Mesodermal cell (in vitro differentiated cells): ENCODE measurements around the gene PCNA.

Experiments
- H3K27ac ChIP-seq: 2 replicates; pipeline ENCODE4 v1.7.0; 2013; ENCODE audit warnings: mild to moderate bottlenecking, low read depth, low read length, moderate library complexity; ENCODE audit not compliant: severe bottlenecking
- H3K36me3 ChIP-seq: 2 replicates; pipeline ENCODE4 v1.7.1; 2013; ENCODE audit warnings: mild to moderate bottlenecking, low read length, moderate library complexity; ENCODE audit not compliant: control insufficient read depth, insufficient read depth
- H3K4me1 ChIP-seq: one replicate; pipeline ENCODE4 v1.7.1; 2013; ENCODE audit warnings: mild to moderate bottlenecking, low read length; ENCODE audit not compliant: insufficient read depth, control insufficient read depth, poor library complexity, severe bottlenecking
- H3K4me3 ChIP-seq: 2 replicates; pipeline ENCODE4 v1.7.0; 2013; ENCODE audit warnings: low read length, control low read depth, mild to moderate bottlenecking; ENCODE audit not compliant: insufficient read depth, poor library complexity, severe bottlenecking; ENCODE audit errors: extremely low read depth
- H3K9me3 ChIP-seq: 2 replicates; pipeline ENCODE4 v1.7.1; 2013; ENCODE audit warnings: mild to moderate bottlenecking, low read length, moderate library complexity; ENCODE audit not compliant: control insufficient read depth
- WGBS, 2 experiments: methylation state at CpG; one replicate each; pipeline ENCODE4 v1.1.5; 2013; ENCODE audit warnings: missing lambda C conversion rate in 2 of 2; ENCODE audit not compliant: insufficient coverage in 2 of 2; 5-methylcytosine and 5-hydroxymethylcytosine counted together

Gene PCNA

GRCh38 chr20:5140195-5140594, 20.4 kb upstream of the PCNA start:
- Histone ChIP-seq H3K4me3 (no peak overlapping the region), H3K9me3 (no peaks in the 10 kb centered on the region), H3K27ac (no peak overlapping the region), H3K4me1 (peaks cover under 1% of the 10 kb centered on the region), H3K36me3 (peaks cover 11% of the 10 kb centered on the region)

GRCh38 chr20:5136096-5136495, 16.3 kb upstream of the PCNA start:
- Histone ChIP-seq H3K4me1 (no peaks in the 10 kb centered on the region), H3K27ac (peak overlapping the region; percentile 57), H3K36me3 (peaks cover 20% of the 10 kb centered on the region), H3K9me3 (no peaks in the 10 kb centered on the region), H3K4me3 (no peak overlapping the region)
- WGBS, 2 experiments = 86% methylated on average over 3 of the region's 4 CpGs; no CpG with 5 or more reads in 1 of the 2 experiments

- no peaks in the 10 kb centered on the region for H3K9me3 ChIP-seq
- H3K4me3 ChIP-seq = no peak overlapping the region
- H3K27ac ChIP-seq = peak overlapping the region; percentile 57
- WGBS, 2 experiments = 100% methylated on average over 1 of the region's 4 CpGs; no CpG with 5 or more reads in 1 of the 2 experiments
- H3K36me3 ChIP-seq = peaks cover 20% of the 10 kb centered on the region
- no peaks in the 10 kb centered on the region for H3K4me1 ChIP-seq
Measured at GRCh38 chr20:5135363-5136012, 15.7 kb upstream of the PCNA start.

- Histone ChIP-seq H3K4me3 (no peak overlapping the region), H3K27ac (no peak overlapping the region), H3K9me3 (no peaks in the 10 kb centered on the region), H3K36me3 (peaks cover 35% of the 10 kb centered on the region), H3K4me1 (no peaks in the 10 kb centered on the region)
- 100% methylated on average over 1 to 3 of the region's 6 CpGs for WGBS, 2 experiments
Measured at GRCh38 chr20:5133998-5134397, 14.2 kb upstream of the PCNA start.

GRCh38 chr20:5131502-5131901, 11.7 kb upstream of the PCNA start:
- no peaks in the 10 kb centered on the region for H3K9me3 ChIP-seq
- peaks cover 39% of the 10 kb centered on the region for H3K36me3 ChIP-seq
- no peak overlapping the region for H3K27ac ChIP-seq
- H3K4me1 ChIP-seq = peaks cover 7% of the 10 kb centered on the region
- 91 to 100% methylated on average over 2 to 4 of the region's 5 CpGs for WGBS, 2 experiments
- H3K4me3 ChIP-seq = no peak overlapping the region

GRCh38 chr20:5128886-5129285, 9.1 kb upstream of the PCNA start:
- Histone ChIP-seq H3K27ac (no peak overlapping the region), H3K36me3 (peaks cover 25% of the 10 kb centered on the region), H3K9me3 (no peaks in the 10 kb centered on the region), H3K4me1 (peaks cover 7% of the 10 kb centered on the region), H3K4me3 (no peak overlapping the region)
- WGBS, 2 experiments = 90 to 100% methylated on average over 2 to 5 of the region's 6 CpGs

- WGBS, 2 experiments = 61 to 63% methylated on average over 4 to 6 of the region's 6 CpGs
- Histone ChIP-seq H3K4me1 (peaks cover 7% of the 10 kb centered on the region), H3K27ac (peak overlapping the region; percentile 77), H3K9me3 (no peaks in the 10 kb centered on the region), H3K4me3 (peak overlapping the region; percentile 93), H3K36me3 (peaks cover 24% of the 10 kb centered on the region)
Measured at GRCh38 chr20:5127859-5128424, 8.2 kb upstream of the PCNA start.

GRCh38 chr20:5127204-5127858, 7.6 kb upstream of the PCNA start:
- 0% methylated on average over 32 to 33 of the region's 44 CpGs for WGBS, 2 experiments
- H3K27ac ChIP-seq = peak overlapping the region; percentile 77
- H3K4me3 ChIP-seq = peak overlapping the region; percentile 93
- peaks cover 22% of the 10 kb centered on the region for H3K36me3 ChIP-seq
- H3K9me3 ChIP-seq = no peaks in the 10 kb centered on the region
- peaks cover 7% of the 10 kb centered on the region for H3K4me1 ChIP-seq

DNA sequence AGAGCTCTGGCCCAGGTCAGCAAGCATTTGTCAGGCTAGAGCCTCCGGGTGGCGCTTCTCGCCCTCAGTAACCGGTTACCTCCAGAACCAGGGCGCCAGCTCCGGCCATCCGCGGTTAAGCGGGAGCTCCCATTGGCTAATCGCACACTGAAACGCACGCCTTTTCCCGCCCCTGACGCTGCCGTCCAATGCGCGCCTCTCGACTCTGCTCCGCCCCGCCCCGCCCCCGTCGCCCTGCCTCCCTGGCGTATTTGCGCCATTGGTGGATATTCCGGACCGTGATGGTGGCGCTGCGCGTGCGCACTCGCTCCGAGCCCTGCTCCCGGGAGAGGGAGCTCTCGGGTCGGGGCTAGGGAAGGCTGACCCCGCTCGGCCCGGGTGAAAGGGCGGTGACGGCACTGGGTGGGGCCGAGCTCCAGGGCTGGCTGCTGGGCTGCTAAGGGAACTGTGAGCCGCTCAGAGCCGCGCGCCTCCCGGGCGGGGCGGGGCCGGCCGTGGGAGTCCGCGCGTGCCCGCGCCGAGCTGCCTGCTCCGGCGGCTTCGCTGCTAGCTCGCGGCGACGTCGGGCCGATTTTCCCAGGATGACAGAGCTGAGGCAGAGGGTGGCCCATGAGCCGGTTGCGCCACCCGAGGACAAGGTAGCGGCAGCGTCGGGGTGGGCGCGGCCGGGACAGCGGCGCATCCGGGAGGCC, 6.9 kb upstream of the PCNA start, which contains the start of gene CDS2:
Gene CDS2, plus strand, starts transcription at position 497 of the 692 bp plus-strand sequence. Its CDS starts 85 bp downstream, at position 582.
- peak within 1 kb of the TSS; percentile 77 for H3K27ac ChIP-seq
- 0% methylated on average over 54 to 77 of the region's 78 CpGs for WGBS, 2 experiments
- peak within 1 kb of the TSS; percentile 93 for H3K4me3 ChIP-seq
- no peaks in the 10 kb centered on the region for H3K9me3 ChIP-seq
- H3K36me3 ChIP-seq = peaks cover 22% of the 10 kb centered on the region
- peaks cover 7% of the 10 kb centered on the region for H3K4me1 ChIP-seq

DNA sequence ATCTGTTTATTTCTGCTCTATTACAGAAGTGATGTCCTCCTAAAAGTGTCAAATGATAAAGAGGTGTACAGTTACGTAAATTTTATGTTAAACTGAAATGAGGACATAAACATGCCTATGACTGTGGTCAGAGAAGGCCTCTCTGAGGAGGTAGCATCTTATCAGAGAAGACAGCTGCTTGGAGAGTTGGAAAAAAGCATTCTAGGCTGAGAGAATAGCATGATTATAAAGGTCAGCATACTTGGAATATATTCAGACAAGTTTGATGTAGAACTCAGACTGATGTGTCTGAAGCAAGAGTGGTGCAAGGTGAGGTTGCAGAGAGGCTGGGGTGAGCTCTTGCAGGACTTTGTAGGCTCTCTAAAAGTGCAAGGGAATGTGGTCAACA, 3.1 kb upstream of the PCNA start:
- peaks cover 6% of the 10 kb centered on the region for H3K36me3 ChIP-seq
- WGBS, 2 experiments = 78 to 100% methylated on average over 1 of the region's 1 CpG
- H3K4me1 ChIP-seq = peaks cover 2% of the 10 kb centered on the region
- H3K27ac ChIP-seq = no peak overlapping the region
- no peaks in the 10 kb centered on the region for H3K9me3 ChIP-seq
- no peak overlapping the region for H3K4me3 ChIP-seq
